HG03460 (cell line): ENCODE results near the gene GLIS2.

Experiments
- ATAC-seq: cut with Tn5 transposase; IDR thresholded peaks from one replicate; pipeline ENCODE4 v1.9.1; 2021; ENCODE audit not compliant: unreplicated experiment

The GLIS2 gene

GRCh38 chr16:4369007-4369733, 53.3 kb downstream of the GLIS2 start:
- no peak for ATAC-seq

GRCh38 chr16:4370151-4370550, 54.3 kb downstream of the GLIS2 start:
- ATAC-seq: no peak

- no peak for ATAC-seq
Observed at GRCh38 chr16:4370570-4371356, 54.9 kb downstream of the GLIS2 start.

DNA sequence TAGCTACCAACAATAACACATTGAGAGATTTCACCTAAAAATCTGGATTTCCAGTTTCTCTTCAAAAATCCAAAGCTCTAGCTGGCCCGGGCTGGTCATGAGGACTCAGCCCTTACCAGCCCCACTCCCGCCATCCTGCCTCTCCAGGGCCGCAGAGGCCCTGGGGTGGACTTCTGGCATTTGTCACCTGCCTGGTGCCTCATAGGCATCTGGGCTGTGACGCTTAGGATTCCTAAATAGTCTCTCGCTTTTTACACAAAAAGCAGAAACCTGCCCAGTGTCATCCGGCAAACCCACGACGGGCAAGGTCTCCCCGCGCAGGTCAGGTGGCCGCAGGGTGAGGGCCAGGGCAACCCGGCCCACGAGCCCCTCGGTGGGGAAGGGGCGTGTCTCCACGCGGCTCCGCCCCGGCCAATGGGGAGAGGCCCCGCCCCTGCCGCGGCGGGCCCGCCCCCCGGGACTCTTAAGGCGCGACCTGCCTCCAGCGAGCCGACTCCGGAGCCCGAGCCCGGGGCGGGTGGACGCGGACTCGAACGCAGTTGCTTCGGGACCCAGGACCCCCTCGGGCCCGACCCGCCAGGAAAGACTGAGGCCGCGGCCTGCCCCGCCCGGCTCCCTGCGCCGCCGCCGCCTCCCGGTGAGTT, 55.6 kb downstream of the GLIS2 start, which contains the start of gene VASN:
TSS of gene VASN (plus strand) at position 492 of the 644 bp plus-strand sequence. CDS start 9,030 bp downstream, outside the sequence.
- ATAC-seq: peak; percentile 64

GRCh38 chr16:4372001-4372577, 56.2 kb downstream of the GLIS2 start:
- no peak for ATAC-seq

DNA sequence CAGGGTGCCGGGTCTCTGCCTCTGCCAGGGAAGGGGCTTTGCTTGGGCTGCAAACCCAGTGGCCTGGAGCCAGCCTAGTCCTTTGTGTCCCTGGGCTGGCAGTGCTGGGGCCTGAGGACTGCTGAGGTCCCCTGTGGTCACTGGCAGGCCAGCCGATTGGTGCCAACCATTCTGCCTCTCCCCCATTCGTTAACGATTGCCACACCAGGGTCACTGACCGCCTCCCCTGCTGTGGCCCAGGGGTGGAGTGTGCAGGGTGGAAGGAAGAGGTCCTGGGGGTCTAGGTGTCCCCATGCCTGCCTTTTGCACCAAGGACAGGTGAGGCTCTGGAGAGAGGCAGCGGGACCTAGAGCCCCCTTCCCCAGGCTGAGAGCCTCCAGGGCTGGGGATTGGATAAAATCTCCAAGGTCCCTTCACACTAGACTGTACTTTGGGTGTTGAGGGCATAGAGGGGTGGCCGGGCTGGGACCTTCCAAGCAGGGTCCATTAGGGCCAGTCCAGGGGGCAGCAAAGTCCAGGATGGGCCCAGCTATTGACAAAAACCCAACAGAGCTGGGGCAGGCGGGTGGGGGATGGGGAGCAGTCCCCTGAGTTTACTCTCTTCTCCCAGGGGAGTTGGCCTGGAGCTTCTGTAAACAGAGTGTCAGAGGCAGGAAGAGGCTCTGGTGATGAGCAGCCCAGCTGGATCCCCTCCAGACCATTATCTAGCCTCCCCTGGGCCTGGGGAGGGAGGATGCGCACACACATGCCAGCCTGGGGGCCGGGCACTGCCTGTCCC, 56.9 kb downstream of the GLIS2 start:
- no peak for ATAC-seq

GRCh38 chr16:4373356-4373908, 57.6 kb downstream of the GLIS2 start:
- no peak for ATAC-seq

DNA sequence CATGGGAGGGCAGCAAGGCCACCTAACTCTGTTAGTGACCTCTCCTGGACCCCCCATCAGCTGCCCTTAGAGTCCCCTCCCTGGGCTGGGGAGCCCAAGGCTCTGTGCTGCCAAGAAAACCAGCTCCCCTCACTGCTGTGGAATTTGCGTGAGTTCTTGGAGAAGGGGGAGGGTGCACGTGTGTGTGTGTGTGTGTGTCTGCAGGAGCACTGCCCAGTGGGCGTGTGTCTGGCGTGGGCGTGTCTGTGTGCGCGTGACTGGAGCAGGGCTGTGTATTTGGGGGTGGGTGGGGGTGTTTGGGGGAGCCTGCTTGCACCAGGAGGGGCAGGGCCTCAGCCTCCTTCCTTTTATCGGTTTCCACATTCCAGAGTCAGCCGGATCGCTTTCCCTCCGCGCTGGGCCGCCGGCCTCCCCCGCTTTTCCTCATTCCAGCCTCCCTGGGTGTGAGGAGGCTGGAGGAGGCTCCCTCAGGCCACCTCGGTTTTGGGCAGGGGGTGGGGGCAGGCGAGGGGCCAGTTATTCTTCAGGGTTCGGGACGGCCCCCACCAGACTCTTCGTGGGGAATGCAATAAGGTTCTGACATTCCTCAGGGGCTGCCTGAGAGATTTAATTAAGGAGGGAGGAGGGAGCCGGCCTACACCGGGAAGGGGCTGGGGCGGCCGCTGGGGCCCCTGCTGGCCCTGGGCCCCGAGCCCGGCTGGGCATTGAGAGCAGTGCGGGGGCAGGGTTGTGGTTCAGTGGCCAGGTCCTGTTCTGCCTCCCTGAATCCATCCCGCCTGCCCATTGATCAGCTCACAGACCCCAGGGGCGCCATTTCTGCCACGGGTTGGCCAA, 58.3 kb downstream of the GLIS2 start:
- ATAC-seq: no peak

DNA sequence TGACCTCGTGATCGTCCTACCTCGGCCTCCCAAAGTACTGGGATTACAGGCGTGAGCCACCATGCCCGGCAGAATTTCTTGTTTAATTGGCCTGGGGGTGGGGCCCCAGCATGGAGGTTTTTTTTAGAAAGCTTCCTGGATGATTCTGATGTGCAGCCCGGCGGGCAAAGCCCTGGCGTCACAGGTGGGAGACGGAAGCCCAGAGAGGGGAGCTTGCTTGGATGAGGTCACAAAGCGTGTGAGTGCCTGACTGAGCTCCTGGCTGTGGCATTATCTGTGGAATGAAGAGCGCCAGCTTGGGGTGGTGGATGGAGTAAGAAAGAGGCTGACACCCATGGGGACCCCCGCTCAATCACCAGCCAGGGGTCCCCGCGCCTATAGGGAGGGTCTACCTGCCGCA, 59.9 kb downstream of the GLIS2 start:
- no peak for ATAC-seq

GRCh38 chr16:4376126-4376892, 60.4 kb downstream of the GLIS2 start:
- ATAC-seq: no peak

GRCh38 chr16:4376893-4377572, 61.2 kb downstream of the GLIS2 start:
- ATAC-seq: no peak

DNA sequence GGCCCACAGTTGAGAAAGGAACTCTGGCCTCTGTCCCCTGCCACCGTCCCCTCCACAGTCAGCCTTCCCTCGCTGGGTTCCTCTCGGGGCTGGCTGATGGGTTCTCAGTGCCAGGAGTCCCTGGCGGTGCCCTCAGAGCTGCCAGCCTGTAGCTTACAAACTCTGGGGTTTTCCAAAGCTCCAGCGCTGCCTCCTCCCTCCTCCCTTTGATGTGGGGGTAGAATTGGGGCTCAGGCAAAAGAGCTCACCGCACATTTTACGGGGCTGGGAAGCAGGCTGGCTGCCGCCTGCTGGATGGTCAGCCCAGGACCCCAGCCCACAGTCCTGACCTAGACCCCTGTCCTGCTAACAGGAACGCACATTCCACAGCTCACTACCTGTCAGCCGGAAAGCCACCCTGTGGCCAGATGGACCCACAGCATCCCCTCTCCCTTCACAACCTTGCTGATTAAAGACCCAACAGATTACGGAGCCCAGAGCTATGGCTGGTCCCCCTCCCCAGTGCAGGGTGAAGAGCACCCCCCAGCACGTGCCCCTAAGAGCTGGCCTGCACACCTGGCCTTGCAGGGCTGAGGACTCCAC, 61.8 kb downstream of the GLIS2 start:
- no peak for ATAC-seq

DNA sequence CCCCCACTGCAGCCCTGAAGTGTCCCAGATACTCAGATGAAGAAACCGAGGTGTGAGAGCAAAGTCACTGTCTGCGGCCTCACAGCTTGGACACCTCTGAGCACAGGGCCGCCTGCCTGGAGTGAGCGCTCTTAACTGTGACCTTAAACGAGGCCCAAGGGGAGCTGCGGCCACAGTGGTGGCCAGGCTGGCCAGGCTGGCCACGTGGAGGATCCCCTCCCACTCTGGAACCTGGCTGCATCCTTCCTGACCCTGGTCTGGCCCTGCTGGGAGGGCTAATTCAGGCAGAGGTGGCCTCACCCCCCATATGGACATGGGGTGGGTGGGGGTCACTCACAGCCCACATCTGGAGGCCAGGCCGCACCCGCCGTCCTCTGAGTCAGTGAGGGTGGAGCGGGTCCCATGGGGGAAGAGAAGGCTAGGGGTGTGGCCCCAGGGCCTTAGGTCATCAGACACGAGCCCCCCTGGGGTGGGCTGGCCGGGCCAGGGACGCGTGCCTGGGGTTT, 62.3 kb downstream of the GLIS2 start:
- ATAC-seq: no peak

DNA sequence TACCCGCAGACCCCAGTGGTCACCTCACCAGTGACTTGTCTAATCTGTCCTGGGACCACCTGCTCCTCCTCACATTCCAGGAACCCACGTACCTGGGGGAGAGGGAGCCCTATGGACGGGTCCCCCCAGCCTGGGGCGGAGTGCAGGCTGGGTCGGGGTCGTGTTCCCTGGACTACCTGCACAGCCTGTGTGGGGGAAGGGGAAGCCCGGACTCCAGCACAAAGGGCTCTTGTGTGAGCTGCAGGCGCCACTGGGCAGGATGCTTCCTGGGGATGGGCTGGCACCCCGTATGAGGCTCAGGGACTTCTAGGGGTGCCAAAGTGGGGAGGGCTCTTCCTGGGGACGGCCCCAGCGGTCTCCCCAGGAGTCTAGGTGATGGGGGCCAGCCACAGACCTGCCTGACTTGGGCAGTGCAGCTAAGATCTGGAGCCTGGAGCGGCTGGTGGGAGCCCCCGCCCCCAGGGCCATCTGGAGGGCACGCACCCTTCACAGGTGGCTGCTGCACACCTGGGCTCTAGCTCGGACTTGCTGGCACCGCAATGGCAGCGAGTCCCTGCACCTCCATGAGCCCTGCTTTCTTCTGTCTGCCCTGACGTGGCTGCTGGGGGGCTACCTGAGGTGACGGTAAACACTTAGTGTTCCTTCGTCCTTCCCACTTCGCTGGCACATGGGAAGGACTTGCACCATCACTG, 63.3 kb downstream of the GLIS2 start:
- no peak for ATAC-seq

DNA sequence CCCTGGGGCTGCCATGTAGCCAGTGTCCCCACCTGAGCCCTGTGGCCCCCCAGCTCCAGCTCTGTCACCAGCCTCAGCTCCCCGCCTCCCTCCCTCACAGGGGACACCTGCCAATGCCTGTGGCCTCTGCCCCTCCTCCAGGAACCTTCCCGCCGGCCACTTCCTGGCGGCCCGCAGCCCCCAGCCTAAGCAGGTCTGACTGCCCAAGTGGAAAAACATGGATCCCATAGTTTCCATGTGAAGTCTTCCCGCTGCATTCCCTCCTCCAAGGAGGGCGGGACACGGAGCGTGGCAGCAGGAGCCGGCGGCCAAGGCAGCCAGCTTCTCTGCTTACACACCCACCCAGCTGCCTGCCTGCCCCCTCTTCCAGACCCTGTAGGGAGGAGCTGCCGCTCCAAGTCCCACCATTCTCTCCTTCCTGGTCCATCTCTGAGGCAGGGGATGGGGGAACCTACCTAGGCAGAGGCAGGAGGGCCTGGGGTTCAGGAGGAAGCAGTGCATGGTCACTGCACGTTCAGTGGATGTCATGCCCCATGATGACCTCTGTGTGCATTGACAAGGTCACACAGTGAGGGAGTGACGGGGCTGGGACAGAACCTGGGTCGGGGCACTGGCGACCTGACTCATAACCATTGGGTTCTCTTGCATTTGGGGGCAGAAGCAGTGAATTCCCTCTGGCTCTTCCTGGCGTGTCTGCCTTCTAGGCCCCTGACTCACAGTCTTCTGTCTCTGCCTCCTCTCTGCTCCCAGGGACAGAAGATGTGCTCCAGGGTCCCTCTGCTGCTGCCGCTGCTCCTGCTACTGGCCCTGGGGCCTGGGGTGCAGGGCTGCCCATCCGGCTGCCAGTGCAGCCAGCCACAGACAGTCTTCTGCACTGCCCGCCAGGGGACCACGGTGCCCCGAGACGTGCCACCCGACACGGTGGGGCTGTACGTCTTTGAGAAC, 64.5 kb downstream of the GLIS2 start:
- ATAC-seq: no peak
